ENCODE results near the gene SLC9B1. TPM values are rescaled to one million over a fixed set of nuclear protein-coding genes. Genes with fewer than 3 reads are reported as not detected.

Gene SLC9B1
- 1 to 10 TPM; 2.2 to 2.5 TPM for total RNA-seq

- Mint-ChIP-seq H3K36me3 (peaks cover 4% of the 10 kb centered on the region), H3K4me1 (peaks cover 12% of the 10 kb centered on the region), H3K27me3 (no peaks in the 10 kb centered on the region), H3K27ac (peak within 1 kb of the TSS; percentile 96), H3K9me3 (no peaks in the 10 kb centered on the region), H3K4me3 (peak within 1 kb of the TSS; percentile 97)
- POLR2A ChIA-PET = interaction anchor here (0.9 to 1.5 kb wide), 6 partner anchors 8 to 192 kb away, joined by 3 to 8 read pairs (median 4); partner anchors contain the start of genes CISD2 and UBE2D3
- peak; percentile 99 for ATAC-seq (ENCODE audit: low read depth)
- DNase-seq = peak; percentile 96
These were observed at the start of gene SLC9B1 for GRCh38 chr4:103019308-103020124. Gene SLC9B1 (minus strand): TSS chr4:103019705. CDS start chr4:102991711, 27,994 bp downstream.

GRCh38 chr4:103067841-103068547 is 48.5 kb upstream of the SLC9B1 start:
- Mint-ChIP-seq H3K4me1 (peaks cover 11% of the 10 kb centered on the region), H3K9me3 (no peaks in the 10 kb centered on the region), H3K4me3 (no peak overlapping the region), H3K36me3 (peaks cover 33% of the 10 kb centered on the region), H3K27me3 (no peaks in the 10 kb centered on the region), H3K27ac (no peak overlapping the region)
- DNase-seq (no peak), ATAC-seq (ENCODE audit: low read depth) (no peak)
- POLR2A ChIA-PET = no interaction called here

DNA sequence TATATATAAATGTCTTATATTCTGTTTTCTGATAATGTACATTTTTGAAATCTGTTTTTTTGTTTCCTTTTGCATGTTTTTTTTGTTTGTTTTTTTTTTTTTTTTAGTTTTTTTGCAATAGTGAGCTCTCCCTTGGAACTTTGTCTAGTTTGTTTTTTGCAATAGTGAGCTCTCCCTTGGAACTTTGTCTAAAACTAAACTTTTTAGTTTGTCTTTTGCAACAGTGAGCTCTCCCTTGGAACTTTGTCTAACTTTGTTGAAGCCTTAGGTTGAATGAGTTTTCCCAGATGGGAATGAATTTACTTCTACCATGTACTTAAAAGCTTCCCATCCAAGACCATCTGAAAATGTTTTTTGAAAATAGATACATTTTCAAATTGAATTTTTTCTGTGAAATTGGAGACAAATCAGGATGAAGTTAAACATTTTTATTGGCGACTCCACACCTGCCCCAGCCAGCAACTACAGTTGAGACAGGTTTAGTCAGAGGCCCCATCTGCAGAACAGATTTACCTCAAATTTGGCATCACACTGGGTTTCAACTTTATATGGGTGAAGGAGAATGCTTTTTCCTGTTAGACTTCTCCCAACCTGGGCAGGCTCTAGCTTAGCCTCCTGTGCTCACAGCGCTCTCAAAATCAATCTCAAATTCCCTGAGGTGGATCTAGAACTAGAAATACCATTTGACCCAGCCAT is 41.1 kb upstream of the SLC9B1 start:
- peaks cover 2% of the 10 kb centered on the region for H3K4me1 Mint-ChIP-seq
- H3K27me3 Mint-ChIP-seq = no peaks in the 10 kb centered on the region
- no peak for DNase-seq
- no peak overlapping the region for H3K4me3 Mint-ChIP-seq
- peaks cover 2% of the 10 kb centered on the region for H3K9me3 Mint-ChIP-seq
- no peak overlapping the region for H3K27ac Mint-ChIP-seq
- peaks cover 43% of the 10 kb centered on the region for H3K36me3 Mint-ChIP-seq
- no peak for ATAC-seq (ENCODE audit: low read depth)
- POLR2A ChIA-PET = no interaction called here

- Mint-ChIP-seq H3K27ac (no peak overlapping the region), H3K27me3 (no peaks in the 10 kb centered on the region), H3K9me3 (peaks cover 2% of the 10 kb centered on the region), H3K4me1 (peaks cover 7% of the 10 kb centered on the region), H3K4me3 (no peak overlapping the region), H3K36me3 (peaks cover 11% of the 10 kb centered on the region)
- no peak for DNase-seq
- no peak for ATAC-seq (ENCODE audit: low read depth)
- POLR2A ChIA-PET = no interaction called here
These were observed 34.5 kb upstream of the SLC9B1 start for GRCh38 chr4:103054030-103054429.

- POLR2A ChIA-PET = no interaction called here
- H3K4me3 Mint-ChIP-seq = no peak overlapping the region
- peaks cover 2% of the 10 kb centered on the region for H3K9me3 Mint-ChIP-seq
- no peak overlapping the region for H3K27ac Mint-ChIP-seq
- DNase-seq (no peak), ATAC-seq (ENCODE audit: low read depth) (no peak)
- H3K36me3 Mint-ChIP-seq = peaks cover 12% of the 10 kb centered on the region
- H3K4me1 Mint-ChIP-seq = peaks cover 7% of the 10 kb centered on the region
- no peaks in the 10 kb centered on the region for H3K27me3 Mint-ChIP-seq
These were observed 33.3 kb upstream of the SLC9B1 start for GRCh38 chr4:103052779-103053178.

- peaks cover 2% of the 10 kb centered on the region for H3K9me3 Mint-ChIP-seq
- H3K36me3 Mint-ChIP-seq = peaks cover 15% of the 10 kb centered on the region
- H3K27ac Mint-ChIP-seq = no peak overlapping the region
- no peak overlapping the region for H3K4me3 Mint-ChIP-seq
- ATAC-seq (ENCODE audit: low read depth) (no peak), DNase-seq (no peak)
- POLR2A ChIA-PET = no interaction called here
- no peaks in the 10 kb centered on the region for H3K27me3 Mint-ChIP-seq
- H3K4me1 Mint-ChIP-seq = peaks cover 7% of the 10 kb centered on the region
These were observed 32.6 kb upstream of the SLC9B1 start for GRCh38 chr4:103052145-103052544.

DNA sequence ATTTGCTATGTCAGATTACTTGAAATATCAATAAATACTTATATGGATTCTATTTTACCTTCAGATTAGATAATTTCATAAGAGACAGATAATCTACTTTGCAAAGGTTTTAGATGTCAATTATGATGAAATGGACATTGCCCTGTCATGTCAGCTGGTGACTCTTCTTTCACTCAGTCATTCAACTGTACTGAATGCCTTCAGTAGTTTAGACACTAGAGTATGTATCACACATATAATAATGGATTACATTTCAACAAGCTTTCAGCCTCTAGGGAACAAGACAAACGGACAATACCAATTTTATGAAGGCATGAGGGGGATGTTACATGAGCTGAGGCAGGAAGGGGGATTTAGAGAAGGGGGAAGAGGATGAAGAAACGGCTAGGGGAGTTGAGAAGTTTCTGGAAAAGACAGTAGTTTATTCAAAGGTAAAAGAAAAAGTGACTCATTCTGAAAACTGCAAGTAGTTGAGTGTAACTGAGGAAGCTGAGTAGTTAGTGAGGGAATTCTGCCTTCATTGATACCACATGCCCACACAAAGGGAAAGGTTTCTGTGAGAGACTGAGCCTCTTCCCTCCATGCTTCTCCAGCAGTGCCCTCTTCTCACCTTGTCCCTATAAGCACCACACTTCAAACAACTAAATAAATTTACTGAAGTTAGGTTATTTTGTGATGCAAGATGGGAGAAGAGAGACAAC is 31.4 kb upstream of the SLC9B1 start:
- DNase-seq (no peak), ATAC-seq (ENCODE audit: low read depth) (no peak)
- Mint-ChIP-seq H3K4me3 (no peak overlapping the region), H3K36me3 (peaks cover 17% of the 10 kb centered on the region), H3K4me1 (peaks cover 7% of the 10 kb centered on the region), H3K27me3 (no peaks in the 10 kb centered on the region), H3K27ac (peak overlapping the region; percentile 3), H3K9me3 (no peaks in the 10 kb centered on the region)
- POLR2A ChIA-PET = no interaction called here

- H3K27ac Mint-ChIP-seq = no peak overlapping the region
- ATAC-seq (ENCODE audit: low read depth) = peak; percentile 94
- no peak for DNase-seq
- H3K4me3 Mint-ChIP-seq = no peak overlapping the region
- POLR2A ChIA-PET = interaction anchor here (1.2 kb wide), 1 partner anchor 30 kb away, joined by 3 read pairs; the partner anchor contains the start of gene SLC9B2
- H3K4me1 Mint-ChIP-seq = peaks cover 7% of the 10 kb centered on the region
- no peaks in the 10 kb centered on the region for H3K27me3 Mint-ChIP-seq
- no peaks in the 10 kb centered on the region for H3K9me3 Mint-ChIP-seq
- H3K36me3 Mint-ChIP-seq = peaks cover 14% of the 10 kb centered on the region
These were observed 27.1 kb upstream of the SLC9B1 start for GRCh38 chr4:103046416-103047290.

GRCh38 chr4:103044183-103044582 is 24.7 kb upstream of the SLC9B1 start:
- Mint-ChIP-seq H3K4me3 (no peak overlapping the region), H3K27me3 (no peaks in the 10 kb centered on the region), H3K9me3 (no peaks in the 10 kb centered on the region), H3K27ac (no peak overlapping the region), H3K36me3 (peaks cover 13% of the 10 kb centered on the region), H3K4me1 (peaks cover 2% of the 10 kb centered on the region)
- ATAC-seq (ENCODE audit: low read depth) = no peak
- DNase-seq = no peak
- POLR2A ChIA-PET = no interaction called here

GRCh38 chr4:103036169-103036568 is 16.7 kb upstream of the SLC9B1 start:
- Mint-ChIP-seq H3K27ac (no peak overlapping the region), H3K9me3 (no peaks in the 10 kb centered on the region), H3K4me1 (peaks cover 15% of the 10 kb centered on the region), H3K27me3 (no peaks in the 10 kb centered on the region), H3K36me3 (peaks cover 19% of the 10 kb centered on the region), H3K4me3 (no peak overlapping the region)
- POLR2A ChIA-PET = no interaction called here
- no peak for ATAC-seq (ENCODE audit: low read depth)
- no peak for DNase-seq

GRCh38 chr4:103032574-103032973 is 13.1 kb upstream of the SLC9B1 start:
- H3K27me3 Mint-ChIP-seq = no peaks in the 10 kb centered on the region
- peaks cover 21% of the 10 kb centered on the region for H3K36me3 Mint-ChIP-seq
- POLR2A ChIA-PET = no interaction called here
- peak; percentile 93 for ATAC-seq (ENCODE audit: low read depth)
- peak overlapping the region; percentile 4 for H3K4me3 Mint-ChIP-seq
- peaks cover 15% of the 10 kb centered on the region for H3K4me1 Mint-ChIP-seq
- no peaks in the 10 kb centered on the region for H3K9me3 Mint-ChIP-seq
- peak overlapping the region; percentile 47 for H3K27ac Mint-ChIP-seq
- DNase-seq = no peak

DNA sequence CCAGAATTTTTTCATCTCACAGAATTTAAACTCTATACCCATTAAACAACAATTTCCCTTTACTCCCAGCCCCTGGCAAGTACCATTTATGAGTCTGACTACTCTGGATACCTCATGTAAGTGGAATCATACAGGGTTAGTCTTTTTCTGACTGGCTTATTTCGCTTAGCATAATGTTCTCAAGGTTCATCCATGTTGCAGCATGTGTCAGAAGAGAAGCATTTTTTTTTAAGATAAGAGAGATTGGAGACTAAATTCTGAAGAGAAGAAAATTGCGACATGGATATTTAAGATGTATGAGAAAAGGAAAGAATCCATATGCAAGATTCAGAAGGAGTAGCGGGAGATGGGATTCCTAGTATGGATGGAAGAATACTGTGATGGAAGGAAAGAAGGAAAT is 11.3 kb upstream of the SLC9B1 start:
- Mint-ChIP-seq H3K27ac (no peak overlapping the region), H3K27me3 (no peaks in the 10 kb centered on the region), H3K4me1 (peaks cover 15% of the 10 kb centered on the region), H3K36me3 (peaks cover 14% of the 10 kb centered on the region), H3K9me3 (no peaks in the 10 kb centered on the region), H3K4me3 (no peak overlapping the region)
- ATAC-seq (ENCODE audit: low read depth) (no peak), DNase-seq (no peak)
- POLR2A ChIA-PET = no interaction called here
